Raji (cell line): Measurements from ENCODE around the gene ZNHIT6.

Experiments
- POLR2A ChIP-seq: IDR thresholded peaks from 2 replicates; pipeline ENCODE4 v1.6.1; 2011; ENCODE audit warnings: low read depth, low read length, control low read depth; ENCODE audit not compliant: insufficient read depth

ZNHIT6 gene

GRCh38 chr1:85607921-85608265 is 100.3 kb downstream of the ZNHIT6 start:
- no peak for TF ChIP-seq POLR2A

- TF ChIP-seq POLR2A = no peak
Measured at GRCh38 chr1:85607126-85607920, 100.9 kb downstream of the ZNHIT6 start.

GRCh38 chr1:85606414-85606800 is 101.8 kb downstream of the ZNHIT6 start:
- TF ChIP-seq POLR2A = no peak

- no peak for TF ChIP-seq POLR2A
Measured at GRCh38 chr1:85605484-85606413, 102.5 kb downstream of the ZNHIT6 start.

- no peak for TF ChIP-seq POLR2A
Measured at GRCh38 chr1:85604298-85604997, 103.8 kb downstream of the ZNHIT6 start.

- TF ChIP-seq POLR2A = no peak
Measured at GRCh38 chr1:85603086-85603880, 105.0 kb downstream of the ZNHIT6 start.

GRCh38 chr1:85602571-85602970 is 105.7 kb downstream of the ZNHIT6 start:
- TF ChIP-seq POLR2A = no peak

DNA sequence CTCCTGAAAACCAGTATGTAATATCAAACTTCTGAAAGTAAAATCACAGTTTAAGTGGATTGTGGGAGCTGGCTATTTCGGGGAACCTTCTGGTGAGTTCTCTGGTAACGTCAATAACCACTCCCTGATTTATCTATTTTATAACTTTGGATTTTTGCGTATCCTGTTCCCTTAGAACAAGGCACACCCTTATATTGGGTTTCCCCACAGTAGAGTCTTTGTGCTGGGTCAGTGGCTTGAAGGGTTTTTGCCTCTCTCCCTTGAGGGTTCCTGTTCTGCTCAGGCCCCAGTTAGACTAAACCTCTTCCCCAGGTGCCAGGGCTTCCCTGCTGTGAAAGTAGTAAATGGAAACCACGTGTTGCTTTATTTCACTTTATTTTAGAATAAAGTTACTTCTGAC is 106.3 kb downstream of the ZNHIT6 start:
- no peak for TF ChIP-seq POLR2A

GRCh38 chr1:85599681-85600080 is 108.6 kb downstream of the ZNHIT6 start:
- no peak for TF ChIP-seq POLR2A
